ENCODE measurements around the gene MME.
"Not testable (repeated sequence)": the region's sequence is repeated elsewhere in the genome, so short reads cannot be mapped to it uniquely, and the experiment has no call there.

Gene MME

DNA sequence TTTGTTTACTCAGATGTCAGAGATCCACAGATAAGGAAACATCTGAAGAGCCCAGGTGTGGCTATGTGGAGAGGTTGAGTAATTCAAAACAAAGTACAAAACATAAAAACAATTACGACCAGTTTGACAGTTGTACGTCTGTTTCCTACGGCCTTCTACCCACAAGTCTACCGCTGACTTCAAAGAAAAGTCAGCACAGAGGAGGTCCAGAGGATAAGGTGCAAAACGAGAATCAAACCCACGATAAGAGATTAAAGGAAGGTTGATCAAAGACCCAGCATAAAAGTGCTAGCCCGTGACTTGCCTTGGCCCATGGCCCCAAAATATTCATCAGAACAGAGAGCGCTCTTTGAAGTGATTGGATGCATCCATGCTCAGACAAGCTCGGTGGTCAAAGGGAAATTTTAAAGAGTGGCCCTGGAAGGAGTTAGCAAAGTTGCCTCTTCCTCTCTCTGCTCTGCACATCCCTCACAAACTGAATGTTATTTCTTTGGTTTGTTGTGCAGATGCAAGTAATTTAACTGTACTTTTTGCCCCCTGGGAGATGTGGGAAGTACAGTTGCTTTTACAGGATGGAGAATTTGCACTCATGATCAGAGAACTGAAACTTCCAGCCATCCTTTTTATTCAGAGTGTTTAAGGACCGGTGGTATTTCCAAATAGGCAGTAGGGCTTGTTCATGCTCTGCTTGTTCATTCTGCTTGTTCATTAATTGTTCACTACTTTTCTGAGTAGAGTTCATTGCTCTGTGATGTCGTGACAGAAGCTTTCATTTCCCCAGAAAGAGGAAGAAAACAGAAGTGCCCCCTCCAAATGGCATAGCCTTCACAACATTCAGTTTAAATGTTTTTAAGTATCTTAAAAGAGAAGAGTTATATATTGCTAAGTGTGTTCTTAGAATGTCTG lies 31.1 kb downstream of the MME start:
- H4K8ac ChIP-seq (ENCODE audit: low read depth, low read length): no peak overlapping the region
- H3K4ac ChIP-seq (ENCODE audit: low read depth, low read length): no peak overlapping the region
- H3K4me3 ChIP-seq (ENCODE audit: low read length): no peak overlapping the region
- no peaks in the 10 kb centered on the region for H3K36me3 ChIP-seq (ENCODE audit: control insufficient read depth, insufficient read depth, low read length)
- H3K4me1 ChIP-seq (ENCODE audit: control insufficient read depth, low read depth, low read length): no peaks in the 10 kb centered on the region
- H2BK15ac ChIP-seq (replicated peaks; ENCODE audit: low read depth): no peak overlapping the region
- WGBS (ENCODE audit: extremely low coverage, insufficient coverage, low lambda C conversion rate): no CpG with 5 or more reads among the region's 11 CpGs
- H3K79me1 ChIP-seq (ENCODE audit: low read length): no peaks in the 10 kb centered on the region
- H2BK5ac ChIP-seq (ENCODE audit: low read length): no peak overlapping the region
- H3K18ac ChIP-seq (ENCODE audit: low read length): no peak overlapping the region
- no peak for DNase-seq
- no peak overlapping the region for H2BK120ac ChIP-seq (ENCODE audit: low read depth, low read length)
- no peak overlapping the region for H3K4me2 ChIP-seq (ENCODE audit: low read length)
- H4K5ac ChIP-seq (ENCODE audit: low read length): no peak overlapping the region
- no peak overlapping the region for H3K23ac ChIP-seq (ENCODE audit: low read length)
- no peak overlapping the region for H3K9ac ChIP-seq (ENCODE audit: low read length)
- no peaks in the 10 kb centered on the region for H3K79me2 ChIP-seq (ENCODE audit: control insufficient read depth, insufficient read depth, low read length)
- H2AK5ac ChIP-seq (ENCODE audit: low read length): no peak overlapping the region
- no peak overlapping the region for H3K27ac ChIP-seq (ENCODE audit: low read depth, low read length)
- no peaks in the 10 kb centered on the region for H3K27me3 ChIP-seq (ENCODE audit: insufficient read depth, low read length, poor library complexity)
- no peak overlapping the region for H3K56ac ChIP-seq (ENCODE audit: low read length)

DNA sequence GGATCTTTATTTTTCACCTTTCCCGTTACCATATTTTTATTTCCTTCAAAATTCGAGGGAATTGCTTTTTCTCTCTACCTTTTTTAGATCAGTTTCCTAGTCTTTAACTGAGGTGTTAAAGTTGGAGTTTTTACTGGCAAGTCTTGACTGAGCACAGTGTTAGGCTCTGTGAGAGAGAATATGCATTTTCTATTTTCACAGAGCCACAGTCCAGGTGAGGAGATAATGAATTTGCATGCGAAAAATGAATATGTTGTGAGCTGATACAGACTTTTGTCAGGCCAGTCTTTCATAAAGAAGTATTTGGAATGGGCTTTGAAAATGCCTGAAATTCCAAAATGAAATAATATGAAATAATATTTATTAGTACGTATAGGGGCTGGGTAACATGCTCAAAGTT lies 31.9 kb downstream of the MME start:
- no peak overlapping the region for H3K9ac ChIP-seq (ENCODE audit: low read length)
- H3K56ac ChIP-seq (ENCODE audit: low read length): no peak overlapping the region
- no peak overlapping the region for H2AK5ac ChIP-seq (ENCODE audit: low read length)
- H3K79me2 ChIP-seq (ENCODE audit: control insufficient read depth, insufficient read depth, low read length): no peaks in the 10 kb centered on the region
- H3K36me3 ChIP-seq (ENCODE audit: control insufficient read depth, insufficient read depth, low read length): no peaks in the 10 kb centered on the region
- H2BK120ac ChIP-seq (ENCODE audit: low read depth, low read length): no peak overlapping the region
- WGBS (ENCODE audit: extremely low coverage, insufficient coverage, low lambda C conversion rate): no CpG with 5 or more reads among the region's 4 CpGs
- H4K8ac ChIP-seq (ENCODE audit: low read depth, low read length): no peak overlapping the region
- H2BK15ac ChIP-seq (replicated peaks; ENCODE audit: low read depth): no peak overlapping the region
- H3K27me3 ChIP-seq (ENCODE audit: insufficient read depth, low read length, poor library complexity): no peaks in the 10 kb centered on the region
- no peak overlapping the region for H2BK5ac ChIP-seq (ENCODE audit: low read length)
- no peak overlapping the region for H3K18ac ChIP-seq (ENCODE audit: low read length)
- no peak for DNase-seq
- no peak overlapping the region for H3K27ac ChIP-seq (ENCODE audit: low read depth, low read length)
- H3K79me1 ChIP-seq (ENCODE audit: low read length): no peaks in the 10 kb centered on the region
- no peak overlapping the region for H3K4ac ChIP-seq (ENCODE audit: low read depth, low read length)
- H3K4me2 ChIP-seq (ENCODE audit: low read length): no peak overlapping the region
- no peak overlapping the region for H3K23ac ChIP-seq (ENCODE audit: low read length)
- H4K5ac ChIP-seq (ENCODE audit: low read length): no peak overlapping the region
- H3K4me3 ChIP-seq (ENCODE audit: low read length): no peak overlapping the region
- H3K4me1 ChIP-seq (ENCODE audit: control insufficient read depth, low read depth, low read length): no peaks in the 10 kb centered on the region

- Histone ChIP-seq H3K36me3 (ENCODE audit: control insufficient read depth, insufficient read depth, low read length) (no peaks in the 10 kb centered on the region), H3K79me1 (ENCODE audit: low read length) (no peaks in the 10 kb centered on the region), H3K4ac (ENCODE audit: low read depth, low read length) (no peak overlapping the region), H2AK5ac (ENCODE audit: low read length) (no peak overlapping the region), H4K5ac (ENCODE audit: low read length) (no peak overlapping the region), H3K18ac (ENCODE audit: low read length) (no peak overlapping the region), H3K4me3 (ENCODE audit: low read length) (no peak overlapping the region), H3K56ac (ENCODE audit: low read length) (no peak overlapping the region), H2BK15ac (replicated peaks; ENCODE audit: low read depth) (no peak overlapping the region), H3K9ac (ENCODE audit: low read length) (no peak overlapping the region), H3K79me2 (ENCODE audit: control insufficient read depth, insufficient read depth, low read length) (no peaks in the 10 kb centered on the region), H2BK5ac (ENCODE audit: low read length) (no peak overlapping the region), H3K27me3 (ENCODE audit: insufficient read depth, low read length, poor library complexity) (no peaks in the 10 kb centered on the region), H3K4me1 (ENCODE audit: control insufficient read depth, low read depth, low read length) (no peaks in the 10 kb centered on the region), H4K8ac (ENCODE audit: low read depth, low read length) (no peak overlapping the region), H2BK120ac (ENCODE audit: low read depth, low read length) (no peak overlapping the region), H3K27ac (ENCODE audit: low read depth, low read length) (no peak overlapping the region), H3K4me2 (ENCODE audit: low read length) (no peak overlapping the region), H3K23ac (ENCODE audit: low read length) (no peak overlapping the region)
- DNase-seq: no peak
- no CpG with 5 or more reads among the region's 5 CpGs for WGBS (ENCODE audit: extremely low coverage, insufficient coverage, low lambda C conversion rate)
Measured at GRCh38 chr3:155112661-155113389, 32.7 kb downstream of the MME start.

GRCh38 chr3:155124745-155125144 lies 44.6 kb downstream of the MME start:
- WGBS (ENCODE audit: extremely low coverage, insufficient coverage, low lambda C conversion rate): no CpG with 5 or more reads among the region's 14 CpGs
- DNase-seq: not testable (repeated sequence)

GRCh38 chr3:155129396-155129795 lies 49.3 kb downstream of the MME start:
- DNase-seq: peak; percentile 38
- Histone ChIP-seq H2BK120ac (ENCODE audit: low read depth, low read length) (no peak overlapping the region), H3K36me3 (ENCODE audit: control insufficient read depth, insufficient read depth, low read length) (no peaks in the 10 kb centered on the region), H3K79me2 (ENCODE audit: control insufficient read depth, insufficient read depth, low read length) (no peaks in the 10 kb centered on the region), H2AK5ac (ENCODE audit: low read length) (no peak overlapping the region), H3K4me1 (ENCODE audit: control insufficient read depth, low read depth, low read length) (no peaks in the 10 kb centered on the region), H3K27ac (ENCODE audit: low read depth, low read length) (no peak overlapping the region), H2BK15ac (replicated peaks; ENCODE audit: low read depth) (no peak overlapping the region), H3K23ac (ENCODE audit: low read length) (no peak overlapping the region), H2BK5ac (ENCODE audit: low read length) (no peak overlapping the region), H3K56ac (ENCODE audit: low read length) (no peak overlapping the region), H3K27me3 (ENCODE audit: insufficient read depth, low read length, poor library complexity) (no peaks in the 10 kb centered on the region), H3K4ac (ENCODE audit: low read depth, low read length) (no peak overlapping the region), H3K18ac (ENCODE audit: low read length) (no peak overlapping the region), H3K4me2 (ENCODE audit: low read length) (no peak overlapping the region), H3K79me1 (ENCODE audit: low read length) (no peaks in the 10 kb centered on the region), H4K8ac (ENCODE audit: low read depth, low read length) (no peak overlapping the region), H3K9ac (ENCODE audit: low read length) (no peak overlapping the region), H3K4me3 (ENCODE audit: low read length) (no peak overlapping the region), H4K5ac (ENCODE audit: low read length) (no peak overlapping the region)
- no CpG with 5 or more reads among the region's 2 CpGs for WGBS (ENCODE audit: extremely low coverage, insufficient coverage, low lambda C conversion rate)

More at GRCh38 chr3:155124745-155125144, 44.6 kb downstream of the MME start:
- not testable (repeated sequence) for H3K27ac ChIP-seq (ENCODE audit: low read depth, low read length); H4K5ac ChIP-seq (ENCODE audit: low read length); H3K4ac ChIP-seq (ENCODE audit: low read depth, low read length); H3K27me3 ChIP-seq (ENCODE audit: insufficient read depth, low read length, poor library complexity); H2BK120ac ChIP-seq (ENCODE audit: low read depth, low read length); H3K9ac ChIP-seq (ENCODE audit: low read length); H3K4me1 ChIP-seq (ENCODE audit: control insufficient read depth, low read depth, low read length); H3K18ac ChIP-seq (ENCODE audit: low read length); H4K8ac ChIP-seq (ENCODE audit: low read depth, low read length); H3K36me3 ChIP-seq (ENCODE audit: control insufficient read depth, insufficient read depth, low read length); H3K4me3 ChIP-seq (ENCODE audit: low read length); H3K4me2 ChIP-seq (ENCODE audit: low read length); H3K56ac ChIP-seq (ENCODE audit: low read length); H3K23ac ChIP-seq (ENCODE audit: low read length); H3K79me2 ChIP-seq (ENCODE audit: control insufficient read depth, insufficient read depth, low read length); H2AK5ac ChIP-seq (ENCODE audit: low read length); H2BK15ac ChIP-seq (replicated peaks; ENCODE audit: low read depth); H2BK5ac ChIP-seq (ENCODE audit: low read length); H3K79me1 ChIP-seq (ENCODE audit: low read length)

Data from mesendoderm (in vitro differentiated cells).